Activated CD4-positive, alpha-beta T cell treated with anti-CD3 and anti-CD28 coated beads, Interleukin-2, amount 50 U/mL, for 48 hours (primary cell): ENCODE measurements around the gene CACNA2D1.
"Not testable (repeated sequence)": the region's sequence is repeated elsewhere in the genome, so short reads cannot be mapped to it uniquely, and the experiment has no call there.

ENCODE experiments used
- DNase-seq, 2 experiments: peaks; one replicate each; pipeline ENCODE4 v3.0.0-alpha.2; 2020

Gene CACNA2D1

DNA sequence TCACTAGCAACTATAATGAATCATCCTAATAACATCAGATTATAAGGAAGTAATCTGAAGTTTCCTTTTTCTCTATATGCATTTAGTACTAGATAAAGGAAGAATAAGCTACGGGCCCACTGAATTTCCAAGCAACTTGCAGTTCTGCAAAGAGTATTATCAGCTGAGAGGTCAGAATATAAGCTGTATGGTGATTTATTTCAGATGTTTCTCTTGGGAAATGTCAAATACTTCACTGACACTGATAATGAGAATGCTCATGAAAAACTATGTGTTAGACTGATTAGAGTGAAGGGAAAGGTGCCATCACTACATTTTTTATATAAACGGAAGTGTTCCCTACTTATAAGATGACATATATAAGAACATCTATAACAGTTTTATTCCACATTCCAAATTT, 422.5 kb downstream of the CACNA2D1 start:
- DNase-seq, result no peak

DNA sequence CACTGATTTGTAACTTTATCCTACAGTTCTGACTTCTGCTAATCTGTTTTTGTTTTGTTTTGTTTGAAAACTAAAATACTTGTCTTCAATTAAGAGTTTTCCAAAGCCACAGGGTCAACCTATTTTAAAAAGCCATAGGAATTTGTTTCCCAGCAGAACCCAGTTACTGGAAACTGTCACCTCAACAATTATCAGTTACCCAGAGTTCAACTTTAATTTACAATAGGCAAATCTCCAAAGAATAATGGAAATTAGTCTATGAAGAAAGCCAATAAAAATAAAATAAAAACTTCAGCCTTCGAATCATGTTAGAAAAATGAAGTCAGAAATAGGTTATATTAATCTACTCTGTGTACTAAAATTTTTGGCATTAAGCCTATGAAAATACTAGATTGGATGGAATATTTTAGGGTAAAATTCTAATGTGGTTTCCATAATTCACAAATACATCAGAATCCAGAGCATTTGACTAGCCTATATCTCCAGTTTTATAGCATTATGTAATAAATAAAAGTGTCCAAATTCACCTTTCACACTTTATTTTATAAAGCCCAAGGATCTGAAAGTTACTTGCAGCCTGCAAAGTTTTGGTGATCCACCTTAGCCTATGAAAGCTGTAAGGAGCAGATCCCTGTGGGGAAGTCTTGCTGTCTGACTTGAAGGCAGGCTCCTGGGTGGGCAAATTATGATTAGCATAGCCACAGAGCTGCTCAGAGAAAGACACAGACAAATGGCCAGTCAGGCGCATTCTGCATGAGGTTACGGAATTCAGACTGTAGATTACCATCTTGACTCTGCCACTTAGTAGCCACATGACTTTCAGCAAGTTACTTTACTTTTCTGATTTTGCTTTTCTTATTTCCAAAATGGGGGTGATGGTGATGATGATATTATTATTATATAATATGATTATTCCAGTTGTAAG, 423.8 kb downstream of the CACNA2D1 start:
- no peak for DNase-seq

DNA sequence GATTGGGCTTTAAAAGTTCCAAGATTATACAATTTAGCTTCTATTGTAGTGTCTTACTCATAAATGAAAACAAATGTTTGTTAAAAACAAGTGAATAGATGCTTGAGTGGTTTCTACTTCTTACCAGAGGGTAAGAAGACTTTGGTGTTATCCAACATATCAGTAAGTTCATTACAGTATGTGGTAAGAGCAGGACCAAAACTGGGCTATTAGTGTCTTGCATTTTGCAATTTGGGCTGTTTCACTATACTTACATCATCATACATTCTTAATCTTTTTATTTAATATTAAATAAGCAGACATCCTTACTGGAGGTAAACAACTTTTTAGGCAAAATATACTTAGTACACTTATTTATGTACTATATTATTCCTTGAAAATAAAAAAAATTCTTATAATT, 425.4 kb downstream of the CACNA2D1 start:
- DNase-seq, result no peak

GRCh38 chr7:82017334-82017943, 426.1 kb downstream of the CACNA2D1 start:
- DNase-seq, result no peak

DNA sequence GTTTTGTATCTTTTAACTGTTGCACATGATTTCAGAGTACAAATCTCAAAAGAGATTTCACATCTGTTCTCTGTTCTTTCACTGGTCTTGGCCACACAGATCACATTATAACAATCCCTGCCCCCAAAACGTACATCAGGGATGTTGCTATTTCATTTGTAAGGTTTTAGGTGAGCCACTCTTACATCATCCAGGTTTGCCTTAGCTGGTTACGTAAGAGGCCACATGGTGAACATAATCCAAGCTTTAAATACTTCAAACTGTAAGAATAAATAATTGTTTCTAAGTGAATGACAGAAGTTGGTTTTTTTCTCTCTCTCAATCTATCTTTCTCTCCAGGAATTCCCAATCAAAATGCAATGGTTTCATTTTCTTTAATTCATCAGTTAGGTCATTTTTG, 427.8 kb downstream of the CACNA2D1 start:
- DNase-seq, result no peak

GRCh38 chr7:82014574-82014973, 429.0 kb downstream of the CACNA2D1 start:
- DNase-seq, result not testable (repeated sequence)

DNA sequence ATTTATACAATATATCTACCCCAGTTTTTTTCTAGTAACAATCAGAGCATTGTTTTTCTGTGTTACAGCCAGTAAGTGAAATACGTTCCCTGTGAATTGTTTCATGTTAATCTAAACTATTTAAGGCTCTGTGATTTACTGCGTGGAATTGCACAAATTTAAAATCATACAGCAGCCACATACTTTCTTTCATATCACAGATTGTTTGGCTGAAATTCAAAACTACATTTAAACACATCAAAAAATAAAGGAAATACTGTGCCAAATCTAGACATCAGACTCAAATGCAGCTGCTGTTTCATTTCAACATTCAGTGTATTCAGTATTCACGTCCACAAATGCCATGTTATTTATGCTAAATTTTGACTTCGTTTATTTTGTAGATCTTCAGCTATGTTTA, 431.1 kb downstream of the CACNA2D1 start:
- no peak for DNase-seq

- DNase-seq, result no peak
These were observed 433.2 kb downstream of the CACNA2D1 start for GRCh38 chr7:82010416-82010815.

DNA sequence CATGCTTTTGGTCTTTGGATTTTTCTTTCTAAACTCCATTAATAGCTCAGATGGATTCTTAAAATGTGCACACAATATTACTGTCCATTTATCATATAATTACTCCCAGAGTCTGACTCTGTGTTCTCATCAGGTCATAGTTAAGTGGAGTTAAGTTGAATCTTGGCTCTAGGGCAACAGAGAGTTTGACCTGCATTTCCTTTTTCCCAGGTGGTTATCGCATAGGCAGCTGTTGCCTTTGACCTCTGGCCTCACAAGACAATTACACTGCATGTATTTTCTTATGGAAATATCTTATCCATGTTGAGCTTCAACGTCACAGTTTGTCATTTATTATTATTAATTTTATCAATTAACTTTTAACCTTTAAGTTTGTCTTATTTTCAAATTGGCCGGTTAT, 436.3 kb downstream of the CACNA2D1 start:
- DNase-seq, result no peak

DNA sequence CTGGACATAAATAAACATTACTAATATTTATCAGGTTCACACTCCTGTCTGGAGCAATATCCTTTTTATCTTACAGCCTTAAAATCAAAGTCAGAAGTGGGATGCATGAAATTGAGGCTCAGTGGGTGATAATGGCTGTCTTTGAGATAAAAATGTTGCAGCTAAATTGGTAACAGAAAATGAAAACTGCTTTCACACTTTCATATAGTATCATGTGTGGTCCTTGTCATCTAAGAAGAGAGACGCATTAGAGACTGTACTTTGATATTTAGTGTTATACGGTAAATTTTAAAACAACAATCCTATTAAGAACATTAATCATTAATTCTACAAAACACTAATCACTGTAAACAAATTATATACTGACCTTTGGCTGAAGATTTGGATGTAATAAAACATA, 438.5 kb downstream of the CACNA2D1 start:
- no peak for DNase-seq

DNA sequence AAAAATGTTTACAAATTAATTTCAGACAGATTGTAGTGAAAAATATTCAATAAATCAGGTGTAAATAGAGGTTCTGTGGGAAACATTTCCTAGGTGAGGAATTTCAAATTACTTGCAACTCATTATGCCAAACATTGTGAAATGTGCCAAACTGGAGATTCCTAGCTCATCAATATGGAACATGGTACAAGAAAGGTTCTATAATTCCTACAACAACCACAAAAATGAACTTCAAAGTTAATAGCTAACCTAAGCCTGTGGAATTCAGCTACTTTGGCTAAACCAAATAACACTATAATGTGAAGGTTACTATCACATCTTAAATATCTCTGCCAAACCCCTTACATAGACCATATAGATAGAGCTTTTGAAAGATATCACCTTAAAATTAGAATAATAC, 450.4 kb downstream of the CACNA2D1 start:
- no peak for DNase-seq

DNA sequence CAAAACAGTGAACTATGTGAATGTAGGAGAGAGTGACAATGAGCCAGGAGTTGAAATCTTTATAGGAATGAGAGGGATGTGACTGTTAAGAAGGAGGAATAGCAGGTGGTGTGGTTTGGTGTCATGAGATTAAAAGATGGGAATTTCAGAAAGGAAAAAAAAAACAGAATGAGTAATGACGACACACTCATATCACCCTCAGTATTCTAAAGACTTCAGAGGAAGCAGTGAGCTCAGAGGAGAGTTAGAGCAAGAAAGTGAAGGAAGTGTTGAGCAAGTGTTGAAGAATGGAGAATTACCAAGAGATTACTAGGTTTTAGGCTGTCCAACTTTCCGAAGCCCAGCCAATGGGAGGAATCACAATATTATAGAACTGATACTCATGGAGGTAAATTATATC, 453.2 kb downstream of the CACNA2D1 start:
- no peak for DNase-seq

- DNase-seq, result no peak
These were observed 456.7 kb downstream of the CACNA2D1 start for GRCh38 chr7:81986723-81987470.

DNA sequence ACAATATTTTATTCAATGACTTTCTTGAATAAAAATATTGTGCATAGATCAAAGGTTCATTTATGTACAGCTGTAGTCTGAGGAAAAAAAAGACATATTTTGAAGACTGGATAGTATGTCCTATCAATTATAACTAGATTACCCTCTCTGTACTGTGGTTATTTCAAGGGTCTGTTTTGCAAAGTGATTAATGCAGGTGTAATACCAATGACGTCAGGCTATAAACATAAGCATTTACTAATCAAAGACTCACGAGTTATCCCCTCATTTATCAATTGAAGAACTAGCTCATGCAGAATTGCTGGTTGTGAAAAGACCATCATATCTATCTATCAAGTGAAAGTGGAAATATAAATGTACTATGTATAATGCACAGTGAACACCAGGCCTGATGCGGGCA, 460.2 kb downstream of the CACNA2D1 start:
- DNase-seq, result no peak

DNA sequence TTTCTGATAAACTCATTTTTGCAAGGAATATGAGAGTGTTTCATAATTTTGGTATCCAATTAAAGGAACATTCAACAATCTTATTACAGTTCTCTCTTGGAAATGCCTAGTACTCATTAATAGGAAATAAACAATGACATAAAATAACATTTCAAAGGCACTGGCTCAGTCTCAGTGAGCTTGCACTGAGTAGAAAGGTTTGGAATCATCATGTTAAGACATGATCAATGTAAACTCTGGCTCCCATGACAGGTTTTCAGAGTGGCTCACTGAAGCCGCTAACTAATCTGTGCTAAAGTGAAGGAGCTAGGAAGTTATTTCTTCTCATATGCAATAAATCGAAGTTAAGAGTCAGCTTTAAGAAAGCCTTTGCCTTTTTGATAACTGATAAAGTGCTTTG, 470.5 kb downstream of the CACNA2D1 start:
- no peak for DNase-seq

DNA sequence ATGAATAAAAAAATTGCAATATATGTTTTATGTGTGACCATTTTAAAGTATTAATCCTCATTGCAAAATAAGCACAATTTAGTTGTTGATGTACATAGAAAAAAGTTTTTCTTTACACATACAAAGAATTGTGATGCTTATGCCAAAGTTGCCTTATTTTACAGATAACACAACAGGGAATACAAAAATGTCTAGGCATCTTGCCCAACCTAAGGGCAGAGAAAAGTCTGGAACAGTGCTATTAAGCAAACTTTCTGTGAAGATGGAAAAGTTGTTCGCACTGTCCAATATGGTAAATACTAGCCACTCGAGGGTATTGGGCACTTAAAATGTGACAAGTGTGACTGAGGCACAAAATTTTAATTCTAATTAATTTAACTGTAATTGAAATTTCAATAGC, 483.6 kb downstream of the CACNA2D1 start:
- no peak for DNase-seq

- DNase-seq, result no peak
These were observed 486.1 kb downstream of the CACNA2D1 start for GRCh38 chr7:81957517-81957916.

DNA sequence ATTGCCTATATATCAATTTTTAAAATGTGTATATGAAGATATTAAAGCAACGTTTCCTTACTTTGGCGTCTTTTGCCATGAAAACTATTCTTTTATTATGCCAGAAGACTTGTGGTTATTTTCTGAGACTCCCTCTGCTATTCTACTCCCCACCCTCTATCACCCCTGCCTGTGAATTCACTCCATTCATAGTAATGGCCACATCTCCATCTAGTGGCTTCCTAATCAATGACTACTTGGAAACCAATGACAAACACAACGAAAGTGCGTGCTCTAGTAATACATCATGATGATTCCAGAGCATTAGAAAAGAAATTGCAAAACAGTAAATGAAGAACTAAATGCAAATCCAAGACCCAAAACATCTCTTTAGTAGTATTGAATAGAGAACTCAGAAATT, 487.1 kb downstream of the CACNA2D1 start:
- DNase-seq, result no peak

DNA sequence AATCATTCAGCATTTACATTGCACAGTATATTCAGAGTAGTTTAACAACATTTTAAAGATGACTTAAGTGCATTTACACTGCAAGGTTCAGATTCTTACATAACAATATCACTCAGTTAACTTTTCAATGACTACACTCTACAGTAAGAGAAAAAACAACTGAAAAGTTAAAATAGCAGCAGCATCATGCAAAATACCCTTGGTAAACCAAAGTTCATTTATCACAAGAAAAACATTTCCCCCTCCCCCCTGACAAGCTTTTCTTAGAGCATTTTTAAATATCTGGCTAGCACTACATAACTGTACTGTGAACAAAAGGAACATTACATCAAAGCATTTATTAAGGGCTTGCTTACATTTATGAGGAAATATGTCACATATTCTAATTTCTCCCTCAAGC, 494.3 kb downstream of the CACNA2D1 start:
- no peak for DNase-seq

DNA sequence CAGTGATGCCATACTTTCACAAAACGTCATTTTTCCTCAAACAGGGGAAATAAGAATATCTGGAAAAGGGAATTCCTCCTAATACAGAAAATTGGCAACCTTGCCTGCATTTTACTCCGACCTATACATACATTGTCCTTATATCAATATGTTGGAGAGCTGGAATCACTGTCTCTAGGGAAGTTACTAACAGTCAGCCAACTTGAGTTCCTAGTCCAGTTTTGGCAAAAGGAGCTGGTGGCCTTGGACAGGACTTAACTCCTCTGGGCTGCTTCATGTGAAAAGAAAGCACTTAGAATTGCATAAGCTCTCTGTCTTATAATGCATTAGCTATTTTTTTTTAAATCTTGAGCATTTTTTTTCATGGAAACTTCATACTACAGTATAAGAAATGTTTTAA, 499.5 kb downstream of the CACNA2D1 start:
- no peak for DNase-seq

DNA sequence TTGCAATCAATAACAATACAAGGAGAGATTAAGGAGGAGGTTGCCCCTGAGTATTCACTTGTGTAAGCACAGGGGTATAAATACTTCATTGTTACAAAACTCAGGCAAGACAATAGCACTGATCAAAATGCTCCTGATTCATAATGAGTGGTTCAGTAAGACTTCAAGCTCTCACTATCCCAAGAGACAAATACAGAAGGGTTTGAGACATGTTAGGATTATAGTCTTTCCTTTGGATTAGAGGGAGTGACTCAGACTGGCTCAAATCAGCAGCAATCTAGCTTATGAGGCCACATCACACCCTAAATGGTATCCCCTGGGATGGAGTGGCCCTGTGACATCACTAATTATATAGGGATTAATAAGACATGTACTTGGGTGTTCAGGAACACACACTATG, 506.5 kb downstream of the CACNA2D1 start:
- DNase-seq, result no peak

- no peak for DNase-seq
These were observed 508.8 kb downstream of the CACNA2D1 start for GRCh38 chr7:81934596-81935301.

- DNase-seq, result no peak
These were observed 510.6 kb downstream of the CACNA2D1 start for GRCh38 chr7:81932936-81933335.
